Measurements from ENCODE around the gene GABRB1.
"Not testable (repeated sequence)": the region's sequence is repeated elsewhere in the genome, so short reads cannot be mapped to it uniquely, and the experiment has no call there.

Gene GABRB1

GRCh38 chr4:47326025-47326424, 294.7 kb downstream of the GABRB1 start:
- DNase-seq: no peak

GRCh38 chr4:47330866-47331265, 299.5 kb downstream of the GABRB1 start:
- no peak for DNase-seq

GRCh38 chr4:47334652-47335051, 303.3 kb downstream of the GABRB1 start:
- no peak for DNase-seq

GRCh38 chr4:47337893-47338292, 306.5 kb downstream of the GABRB1 start:
- no peak for DNase-seq

- peak; percentile 24 for DNase-seq
Observed at GRCh38 chr4:47340914-47341313, 309.5 kb downstream of the GABRB1 start.

- no peak for DNase-seq
Observed at GRCh38 chr4:47342796-47343195, 311.4 kb downstream of the GABRB1 start.

GRCh38 chr4:47349326-47349725, 318.0 kb downstream of the GABRB1 start:
- no peak for DNase-seq

- DNase-seq: no peak
Observed at GRCh38 chr4:47355568-47355967, 324.2 kb downstream of the GABRB1 start.

GRCh38 chr4:47359891-47360290, 328.5 kb downstream of the GABRB1 start:
- DNase-seq: no peak

- no peak for DNase-seq
Observed at GRCh38 chr4:47367761-47368160, 336.4 kb downstream of the GABRB1 start.

GRCh38 chr4:47368211-47368610, 336.8 kb downstream of the GABRB1 start:
- no peak for DNase-seq

GRCh38 chr4:47372561-47372960, 341.2 kb downstream of the GABRB1 start:
- DNase-seq: no peak

- DNase-seq: no peak
Observed at GRCh38 chr4:47373174-47373573, 341.8 kb downstream of the GABRB1 start.

- DNase-seq: no peak
Observed at GRCh38 chr4:47373709-47374108, 342.3 kb downstream of the GABRB1 start.

- DNase-seq: no peak
Observed at GRCh38 chr4:47374477-47374876, 343.1 kb downstream of the GABRB1 start.

- not testable (repeated sequence) for DNase-seq
Observed at GRCh38 chr4:47378021-47378530, 346.7 kb downstream of the GABRB1 start.

GRCh38 chr4:47381172-47381571, 349.8 kb downstream of the GABRB1 start:
- no peak for DNase-seq

- no peak for DNase-seq
Observed at GRCh38 chr4:47382846-47383360, 351.5 kb downstream of the GABRB1 start.

- peak; percentile 24 for DNase-seq
Observed at GRCh38 chr4:47383829-47384427, 352.6 kb downstream of the GABRB1 start.

- no peak for DNase-seq
Observed at GRCh38 chr4:47386146-47386545, 354.8 kb downstream of the GABRB1 start.

GRCh38 chr4:47386561-47387235, 355.3 kb downstream of the GABRB1 start:
- no peak for DNase-seq

GRCh38 chr4:47390428-47391125, 359.2 kb downstream of the GABRB1 start:
- DNase-seq: no peak

GRCh38 chr4:47391256-47391655, 359.9 kb downstream of the GABRB1 start:
- DNase-seq: no peak

GRCh38 chr4:47406408-47406807, 375.0 kb downstream of the GABRB1 start:
- no peak for DNase-seq

Data from NCI-H526 treated with DMSO at 0.1 percent for 48 hours (cell line).